A673 (cell line): Measurements from ENCODE around the gene ZNF398. TPM values are rescaled to one million over a fixed set of nuclear protein-coding genes. Genes with fewer than 3 reads are reported as not detected.

Source experiments
- BruUV-seq: library from RNA; stranded (reverse); fragments of 400-500 nt; replicated peaks from 2 replicates; lab custom pipeline; 2021; lab: Mats Ljungman, UMichigan
- CTCF ChIA-PET: fragments of 300-600 bp; sonication (Branson Sonifier 250); formaldehyde crosslinking; loops from one replicate; lab custom pipeline; 2022; ENCODE audit warnings: antibody characterized with exemption; lab: Charles Lee
- POLR2A ChIA-PET: fragments of 300-600 bp; sonication (Branson Sonifier 250); formaldehyde crosslinking; loops from one replicate; lab custom pipeline; 2022; ENCODE audit warnings: antibody characterized with exemption; ENCODE audit not compliant: low non-redundant PET; lab: Charles Lee
- DNase-seq: peaks from one replicate; pipeline ENCODE4 v3.0.0-alpha.2; 2015; ENCODE audit warnings: low spot score
- H3K27ac ChIP-seq: fragments of 200-600 bp; sonication (generic); 2 replicates; pipeline ENCODE4 v1.5.1; 2016; ENCODE audit warnings: mixed run types, low read depth, mild to moderate bottlenecking, mixed read lengths, antibody characterized with exemption, low read length; ENCODE audit not compliant: poor library complexity, severe bottlenecking
- H3K27me3 ChIP-seq: fragments of 200-600 bp; sonication (generic); replicated peaks from 2 replicates; pipeline ENCODE4 v1.6.1; 2017; ENCODE audit warnings: mixed run types, low read depth, mild to moderate bottlenecking, mixed read lengths, antibody characterized with exemption, low read length; ENCODE audit not compliant: insufficient read depth, poor library complexity
- H3K36me3 ChIP-seq: fragments of 200-600 bp; sonication (generic); 2 replicates; pipeline ENCODE4 v1.6.1; 2016; ENCODE audit warnings: mixed run types, mild to moderate bottlenecking, mixed read lengths, antibody characterized with exemption, low read length; ENCODE audit not compliant: insufficient read depth, poor library complexity, severe bottlenecking
- H3K4me1 ChIP-seq: fragments of 200-600 bp; sonication (generic); 2 replicates; pipeline ENCODE4 v1.6.1; 2017; ENCODE audit warnings: mixed run types, mild to moderate bottlenecking, mixed read lengths, antibody characterized with exemption, low read length; ENCODE audit not compliant: insufficient read depth, poor library complexity, severe bottlenecking
- H3K4me3 ChIP-seq: fragments of 200-600 bp; sonication (generic); 2 replicates; pipeline ENCODE4 v1.5.1; 2016; ENCODE audit warnings: low read depth, mixed run types, mild to moderate bottlenecking, mixed read lengths, low read length; ENCODE audit not compliant: poor library complexity, severe bottlenecking
- H3K9me3 ChIP-seq: fragments of 200-600 bp; sonication (generic); 2 replicates; pipeline ENCODE4 v1.6.1; 2016; ENCODE audit warnings: mixed run types, low read depth, mild to moderate bottlenecking, mixed read lengths, antibody characterized with exemption, low read length; ENCODE audit not compliant: poor library complexity, severe bottlenecking
- CTCF ChIP-seq: fragments of 300-800, 200-600 bp; sonication (generic); conservative IDR thresholded peaks from 2 replicates; pipeline ENCODE4 v1.5.1; 2017; ENCODE audit warnings: low read depth, mild to moderate bottlenecking, antibody characterized with exemption, low read length, moderate library complexity, mixed read lengths
- EZH2 ChIP-seq: fragments of 200-600 bp; sonication (generic); IDR thresholded peaks from 2 replicates; pipeline ENCODE4 v1.6.1; 2017; ENCODE audit warnings: borderline replicate concordance, low read depth, mild to moderate bottlenecking, mixed read lengths, antibody characterized with exemption, low read length; ENCODE audit not compliant: poor library complexity, severe bottlenecking
- intact Hi-C: fragments of 100-400 bp; cut with micrococcal nuclease; formaldehyde crosslinking; loops from one replicate; pipeline ENCODE4 v1.10.0; 2022; ENCODE audit not compliant: unreplicated experiment
- total RNA-seq: library from RNA; stranded (reverse); gene quantifications from 2 replicates; pipeline ENCODE4 v1.2.3, GENCODE V29; 2021

ZNF398 gene
- total RNA-seq, 1 experiment from 2014 or later: 22.3 TPM

- intact Hi-C loops: no loop called here
- CTCF ChIA-PET: interaction anchor here (1.1 to 1.7 kb wide), 2 partner anchors 47 to 67 kb away, joined by 4 read pairs; partner anchors contain the start of genes ZNF398 and ZNF783
- POLR2A ChIA-PET: no interaction called here
- peak overlapping the region; percentile 99 for H3K4me3 ChIP-seq
- no peaks in the 10 kb centered on the region for H3K27me3 ChIP-seq
- no peak overlapping the region for H3K27ac ChIP-seq
- no TSS peak for BruUV-seq
- TF ChIP-seq CTCF: no peak
- TF ChIP-seq EZH2: no peak
- no peaks in the 10 kb centered on the region for H3K9me3 ChIP-seq
- peaks cover 18% of the 10 kb centered on the region for H3K36me3 ChIP-seq
- no peaks in the 10 kb centered on the region for H3K4me1 ChIP-seq
- DNase-seq: no peak
Measured at GRCh38 chr7:149194799-149195179, 47.5 kb downstream of the ZNF398 start.

GRCh38 chr7:149195180-149196150 is 48.2 kb downstream of the ZNF398 start, which contains the start of gene ZNF282:
TSS of gene ZNF282 (plus strand) at chr7:149195546. CDS start at chr7:149195590, 44 bp downstream.
- Histone ChIP-seq H3K36me3 (peaks cover 25% of the 10 kb centered on the region), H3K27ac (peak within 1 kb of the TSS; percentile 88), H3K4me3 (peak within 1 kb of the TSS; percentile 99), H3K27me3 (no peaks in the 10 kb centered on the region), H3K4me1 (no peaks in the 10 kb centered on the region), H3K9me3 (no peaks in the 10 kb centered on the region)
- TF ChIP-seq CTCF (peak; percentile 77), EZH2 (no peak)
- POLR2A ChIA-PET: no interaction called here
- CTCF ChIA-PET: interaction anchor here (0.6 to 1.7 kb wide), 4 partner anchors 33 to 141 kb away, joined by 3 to 5 read pairs (median 4); partner anchors contain the start of genes ZNF398 and ZNF783
- peak; percentile 94 for DNase-seq
- intact Hi-C loops: no loop called here
- no TSS peak for BruUV-seq

- no peaks in the 10 kb centered on the region for H3K9me3 ChIP-seq
- peak overlapping the region; percentile 88 for H3K27ac ChIP-seq
- intact Hi-C loops: no loop called here
- DNase-seq: peak; percentile 13
- no peaks in the 10 kb centered on the region for H3K4me1 ChIP-seq
- H3K36me3 ChIP-seq: peaks cover 32% of the 10 kb centered on the region
- POLR2A ChIA-PET: no interaction called here
- H3K4me3 ChIP-seq: peak overlapping the region; percentile 99
- TF ChIP-seq CTCF (no peak), EZH2 (no peak)
- no peaks in the 10 kb centered on the region for H3K27me3 ChIP-seq
- CTCF ChIA-PET: interaction anchor here (0.9 kb wide), 1 partner anchor 32 kb away, joined by 5 read pairs; no protein-coding TSS in a partner anchor
- BruUV-seq: no TSS peak
Measured at GRCh38 chr7:149196151-149196704, 49.0 kb downstream of the ZNF398 start.
